ENCODE data around the gene PPP3CA.

PPP3CA gene

GRCh38 chr4:101274888-101275752, 72.2 kb downstream of the PPP3CA start:
- no peak for DNase-seq (ENCODE audit: extremely low spot score)
- TF ChIP-seq CTCF (IDR thresholded peaks at IDR 0.05; ENCODE audit: control extremely low read depth, extremely low read depth, low read depth, missing control alignments): no peak
- CTCF ChIA-PET: interaction anchor here (1.1 kb wide), 1 partner anchor 8 kb away, joined by 3 read pairs; no protein-coding TSS in a partner anchor
- POLR2A ChIA-PET: no interaction called here

- ChIA-PET POLR2A (no interaction called here), CTCF (no interaction called here)
- no peak for TF ChIP-seq CTCF (IDR thresholded peaks at IDR 0.05; ENCODE audit: control extremely low read depth, extremely low read depth, low read depth, missing control alignments)
- DNase-seq (ENCODE audit: extremely low spot score): no peak
These were observed 75.8 kb downstream of the PPP3CA start for GRCh38 chr4:101271516-101271915.

- ChIA-PET CTCF (interaction anchor here (1.2 to 1.5 kb wide), 3 partner anchors 9 to 19 kb away, joined by 3 to 6 read pairs (median 3); no protein-coding TSS in a partner anchor), POLR2A (no interaction called here)
- TF ChIP-seq CTCF (IDR thresholded peaks at IDR 0.05; ENCODE audit: control extremely low read depth, extremely low read depth, low read depth, missing control alignments): no peak
- no peak for DNase-seq (ENCODE audit: extremely low spot score)
These were observed 77.6 kb downstream of the PPP3CA start for GRCh38 chr4:101269682-101270081.

DNA sequence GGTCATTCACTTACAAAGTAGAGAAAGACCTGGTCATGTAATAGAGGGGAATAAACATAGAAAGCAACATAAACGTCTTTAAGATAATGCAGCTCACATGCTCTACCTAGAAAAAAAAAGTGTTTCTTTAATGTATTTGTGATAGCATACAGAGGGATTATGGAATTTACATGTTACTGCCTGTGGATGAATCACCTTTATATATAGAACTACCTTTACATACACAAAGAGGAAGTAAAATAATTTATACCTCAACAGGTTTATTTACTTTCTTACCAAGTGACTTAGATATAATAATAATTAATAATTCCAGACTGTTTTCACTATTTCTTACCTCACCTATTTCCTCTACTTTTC, 81.5 kb downstream of the PPP3CA start:
- ChIA-PET POLR2A (no interaction called here), CTCF (no interaction called here)
- TF ChIP-seq CTCF (IDR thresholded peaks at IDR 0.05; ENCODE audit: control extremely low read depth, extremely low read depth, low read depth, missing control alignments): no peak
- no peak for DNase-seq (ENCODE audit: extremely low spot score)

GRCh38 chr4:101264993-101265815, 82.1 kb downstream of the PPP3CA start:
- no peak for TF ChIP-seq CTCF (IDR thresholded peaks at IDR 0.05; ENCODE audit: control extremely low read depth, extremely low read depth, low read depth, missing control alignments)
- DNase-seq (ENCODE audit: extremely low spot score): no peak
- CTCF ChIA-PET: no interaction called here
- POLR2A ChIA-PET: no interaction called here

GRCh38 chr4:101264512-101264911, 82.8 kb downstream of the PPP3CA start:
- ChIA-PET POLR2A (no interaction called here), CTCF (no interaction called here)
- no peak for DNase-seq (ENCODE audit: extremely low spot score)
- no peak for TF ChIP-seq CTCF (IDR thresholded peaks at IDR 0.05; ENCODE audit: control extremely low read depth, extremely low read depth, low read depth, missing control alignments)

Data from GM10248 (cell line).